ENCODE measurements around the gene DPYSL4. TPM values are rescaled to one million over a fixed set of nuclear protein-coding genes. Genes with fewer than 3 reads are reported as not detected.

The DPYSL4 gene
- total RNA-seq, 1 donor from 2014 or later = 0.53 TPM

- H3K36me3 Mint-ChIP-seq (ENCODE audit: low read depth) = no peaks in the 10 kb centered on the region
- no peak overlapping the region for H3K27ac Mint-ChIP-seq
- no peak for DNase-seq
- no peak overlapping the region for H3K4me3 Mint-ChIP-seq
- H3K27me3 Mint-ChIP-seq = no peaks in the 10 kb centered on the region
- intact Hi-C loops (cut with micrococcal nuclease) = loop anchor here (2.0 to 5.0 kb wide), 2 partner anchors 164 to 310 kb away; partner anchors contain the start of gene STK32C
- no peaks in the 10 kb centered on the region for H3K9me3 Mint-ChIP-seq
- no peak for TF ChIP-seq CTCF (IDR thresholded peaks at IDR 0.05)
- no peak for ATAC-seq (ENCODE audit: low read depth)
- POLR2A ChIA-PET = no interaction called here
- H3K4me1 Mint-ChIP-seq = no peaks in the 10 kb centered on the region
- CTCF ChIA-PET = interaction anchor here (0.8 kb wide), 1 partner anchor 10 kb away, joined by 3 read pairs; no protein-coding TSS in a partner anchor
These were observed 43.6 kb upstream of the DPYSL4 start for GRCh38 chr10:132143162-132143561.

- H3K27ac Mint-ChIP-seq = no peak overlapping the region
- DNase-seq (no peak), ATAC-seq (ENCODE audit: low read depth) (no peak)
- no peak overlapping the region for H3K4me3 Mint-ChIP-seq
- H3K9me3 Mint-ChIP-seq = no peaks in the 10 kb centered on the region
- intact Hi-C loops (cut with micrococcal nuclease) = loop anchor here (5.0 kb wide), 1 partner anchor 163 kb away; the partner anchor contains the start of gene STK32C
- no peaks in the 10 kb centered on the region for H3K36me3 Mint-ChIP-seq (ENCODE audit: low read depth)
- H3K4me1 Mint-ChIP-seq = no peaks in the 10 kb centered on the region
- no peaks in the 10 kb centered on the region for H3K27me3 Mint-ChIP-seq
- POLR2A ChIA-PET = no interaction called here
- TF ChIP-seq CTCF (IDR thresholded peaks at IDR 0.05) = no peak
- CTCF ChIA-PET = no interaction called here
These were observed 42.7 kb upstream of the DPYSL4 start for GRCh38 chr10:132144086-132144485.

- ChIA-PET POLR2A (no interaction called here), CTCF (no interaction called here)
- Mint-ChIP-seq H3K4me3 (no peak overlapping the region), H3K36me3 (ENCODE audit: low read depth) (no peaks in the 10 kb centered on the region), H3K27ac (no peak overlapping the region), H3K4me1 (no peaks in the 10 kb centered on the region), H3K9me3 (no peaks in the 10 kb centered on the region), H3K27me3 (no peaks in the 10 kb centered on the region)
- DNase-seq (no peak), ATAC-seq (ENCODE audit: low read depth) (no peak)
- intact Hi-C loops (cut with micrococcal nuclease) = no loop called here
- TF ChIP-seq CTCF (IDR thresholded peaks at IDR 0.05) = no peak
These were observed 41.7 kb upstream of the DPYSL4 start for GRCh38 chr10:132145002-132145401.

- Mint-ChIP-seq H3K4me1 (no peaks in the 10 kb centered on the region), H3K9me3 (no peaks in the 10 kb centered on the region), H3K27me3 (no peaks in the 10 kb centered on the region), H3K36me3 (ENCODE audit: low read depth) (no peaks in the 10 kb centered on the region), H3K27ac (no peak overlapping the region), H3K4me3 (no peak overlapping the region)
- no peak for DNase-seq
- ChIA-PET POLR2A (no interaction called here), CTCF (no interaction called here)
- ATAC-seq (ENCODE audit: low read depth) = no peak
- TF ChIP-seq CTCF (IDR thresholded peaks at IDR 0.05) = no peak
- intact Hi-C loops (cut with micrococcal nuclease) = no loop called here
These were observed 41.1 kb upstream of the DPYSL4 start for GRCh38 chr10:132145521-132146185.

- Mint-ChIP-seq H3K4me1 (no peaks in the 10 kb centered on the region), H3K27ac (no peak overlapping the region), H3K36me3 (ENCODE audit: low read depth) (no peaks in the 10 kb centered on the region), H3K9me3 (no peaks in the 10 kb centered on the region), H3K4me3 (no peak overlapping the region), H3K27me3 (no peaks in the 10 kb centered on the region)
- intact Hi-C loops (cut with micrococcal nuclease) = no loop called here
- no peak for TF ChIP-seq CTCF (IDR thresholded peaks at IDR 0.05)
- no peak for ATAC-seq (ENCODE audit: low read depth)
- no peak for DNase-seq
- ChIA-PET POLR2A (no interaction called here), CTCF (no interaction called here)
These were observed 40.5 kb upstream of the DPYSL4 start for GRCh38 chr10:132146271-132146671.

Data from activated B cell treated with CpG ODN at 0.5 μM for 24 hours (primary cell).